Muscle of back (tissue), 11 donors: ENCODE data around the gene RDH13. TPM values are rescaled to one million over a fixed set of nuclear protein-coding genes. Genes with fewer than 3 reads are reported as not detected.

Experiments used
- DNase-seq, 3 donors: peaks; one replicate each; pipeline versions ENCODE4 v3.0.0 to v3.0.0-alpha.2; 2013
- polyA plus RNA-seq, 10 donors: library from polyadenylated mRNA; unstranded; fragments of 120-200 nt; gene quantifications; one replicate each; pipeline ENCODE4 v1.2.1, GENCODE V29; 2013; ENCODE audit not compliant: insufficient read length in 10 of 10

The RDH13 gene
- polyA plus RNA-seq, 10 donors = 8.4 to 14.9 (median 11.5) TPM

DNA sequence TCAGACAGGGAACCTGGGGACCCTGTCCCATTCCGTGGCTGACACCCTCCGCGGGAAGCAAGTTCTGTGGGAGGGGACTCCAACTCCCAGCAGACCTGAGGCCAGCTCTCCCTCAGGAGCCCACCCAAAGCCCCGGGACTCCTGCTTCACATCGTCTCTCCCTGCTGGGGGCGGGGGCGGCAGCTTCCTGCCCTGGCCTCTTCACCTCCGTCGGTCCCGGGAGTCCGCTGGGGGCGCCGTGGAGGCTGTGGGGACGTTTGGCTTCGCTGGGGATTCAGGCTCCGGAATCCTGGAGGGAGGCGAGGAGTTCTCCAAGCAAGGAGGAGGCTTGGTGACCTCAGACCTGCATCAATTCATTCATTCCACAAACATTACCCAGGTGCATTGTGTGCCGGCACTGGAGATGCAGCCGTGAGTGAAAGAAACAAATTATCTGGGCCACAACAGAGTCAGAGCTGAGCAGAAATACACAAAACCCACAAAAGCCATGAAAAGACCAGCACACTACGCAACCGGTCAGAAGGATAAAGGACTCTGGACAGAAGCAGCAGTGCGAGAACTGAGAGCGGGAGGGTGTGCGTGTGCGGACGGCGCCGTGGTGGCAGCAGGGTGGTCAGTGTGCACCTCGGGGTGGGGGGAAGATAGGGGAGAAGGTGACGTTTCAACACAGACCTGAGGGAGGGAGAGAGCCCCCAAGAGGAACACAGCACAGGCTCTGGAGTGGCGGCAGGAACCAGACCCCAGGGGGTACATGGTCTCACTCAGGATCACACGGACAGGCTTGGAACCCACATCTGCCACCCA is 31.7 kb upstream of the RDH13 start:
- DNase-seq = no peak

DNA sequence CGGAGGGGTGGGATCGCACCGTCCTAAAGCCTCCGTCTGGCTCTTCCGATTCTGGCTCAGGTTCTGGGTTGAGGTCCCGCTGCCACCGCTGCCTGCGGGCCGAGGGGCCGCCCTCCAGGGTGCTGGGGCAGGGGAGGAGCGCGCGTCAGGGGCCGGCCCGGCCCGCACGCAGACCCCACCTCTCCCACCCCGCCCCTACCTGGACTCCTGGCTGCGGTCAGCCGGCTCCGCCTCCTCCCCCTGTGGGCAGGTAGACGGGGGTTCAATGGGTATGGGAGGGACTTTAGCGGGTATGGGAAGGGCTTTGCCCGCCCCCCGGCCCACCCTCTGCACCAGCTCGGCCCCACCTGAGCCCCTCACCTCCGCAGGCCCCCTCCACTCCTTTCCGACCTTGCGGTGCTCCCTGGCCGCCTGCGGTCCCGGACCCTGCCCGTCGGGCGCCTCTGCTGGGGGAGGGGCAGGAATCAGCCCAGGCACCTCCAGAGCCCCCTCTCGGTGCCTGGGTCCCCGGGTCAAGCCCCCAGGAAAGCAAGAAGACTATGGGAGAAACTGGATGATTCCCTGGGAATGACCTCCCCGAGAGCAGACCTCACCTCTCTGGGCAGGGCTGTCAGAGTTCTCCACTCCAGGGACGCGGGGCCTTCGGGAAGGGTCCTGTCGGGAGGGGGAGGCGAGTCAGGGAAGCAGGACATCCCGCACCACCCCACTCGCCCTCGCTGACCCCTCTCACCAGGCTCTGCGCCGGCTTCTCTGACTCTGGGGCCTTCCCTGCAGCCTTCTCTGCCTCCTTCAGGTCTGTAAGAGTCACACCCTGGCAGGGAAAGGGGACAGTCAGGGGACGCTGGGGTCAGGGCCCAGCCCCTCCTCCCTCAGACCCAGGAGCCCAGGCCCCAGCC is 29.7 kb upstream of the RDH13 start:
- no peak for DNase-seq

DNA sequence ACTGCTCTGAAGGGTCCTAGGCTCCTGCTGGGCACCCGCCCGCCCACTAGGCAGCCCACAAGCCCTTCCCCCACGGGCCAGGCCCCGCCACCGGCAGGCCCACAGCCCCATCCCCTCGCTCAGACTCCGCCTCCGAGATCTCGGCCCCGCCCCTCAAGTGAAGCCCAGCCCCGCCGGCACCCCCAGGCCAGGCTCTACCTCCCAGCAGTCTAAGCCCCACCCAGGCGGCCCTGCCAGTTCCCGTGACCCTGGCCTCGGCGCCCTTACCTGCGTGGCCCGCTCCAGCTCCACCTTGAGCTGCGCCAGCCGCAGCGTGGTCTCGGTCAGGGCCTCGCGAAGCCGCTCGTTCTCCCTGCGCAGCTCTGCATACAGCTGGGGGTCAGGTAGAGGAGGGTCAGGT is 29.0 kb upstream of the RDH13 start:
- no peak for DNase-seq

DNA sequence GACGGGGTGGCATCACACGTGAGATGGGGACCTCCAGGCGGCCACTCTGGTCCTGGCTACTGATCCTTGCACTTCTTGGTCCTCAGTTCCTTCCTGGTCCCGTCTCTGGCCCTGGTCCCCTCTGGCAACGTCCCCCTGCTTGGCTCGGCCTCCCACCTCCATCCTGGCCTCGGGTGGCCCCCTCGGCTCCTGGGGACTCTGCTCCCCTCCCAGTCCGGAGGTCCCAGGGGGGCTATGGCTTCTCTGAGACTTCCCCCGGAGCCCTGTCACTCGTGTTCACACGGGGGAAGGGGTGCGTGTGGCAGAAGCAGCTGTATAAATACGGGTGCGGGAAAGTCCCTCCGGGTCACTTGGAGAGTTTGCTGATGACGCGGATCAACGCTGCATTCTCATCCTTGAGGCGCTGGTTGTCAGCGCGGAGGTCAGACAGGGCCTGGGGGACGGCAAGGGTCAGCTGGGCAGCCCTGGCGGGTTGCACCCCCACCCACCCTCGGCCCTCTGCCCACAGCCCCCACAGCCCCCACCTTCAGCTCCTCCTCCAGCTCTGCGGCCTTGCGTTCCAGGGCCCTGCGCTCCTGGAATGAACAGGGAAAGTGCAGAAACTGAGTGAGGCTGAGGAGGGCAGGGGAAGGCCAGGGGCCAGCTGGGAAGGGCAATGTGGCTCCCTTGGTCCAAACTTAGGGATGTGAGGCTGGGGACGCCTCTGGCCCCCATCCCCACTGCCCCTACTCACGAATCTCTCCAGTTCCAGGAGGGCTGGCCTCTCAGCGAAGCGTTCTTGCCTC is 28.4 kb upstream of the RDH13 start:
- DNase-seq = no peak

DNA sequence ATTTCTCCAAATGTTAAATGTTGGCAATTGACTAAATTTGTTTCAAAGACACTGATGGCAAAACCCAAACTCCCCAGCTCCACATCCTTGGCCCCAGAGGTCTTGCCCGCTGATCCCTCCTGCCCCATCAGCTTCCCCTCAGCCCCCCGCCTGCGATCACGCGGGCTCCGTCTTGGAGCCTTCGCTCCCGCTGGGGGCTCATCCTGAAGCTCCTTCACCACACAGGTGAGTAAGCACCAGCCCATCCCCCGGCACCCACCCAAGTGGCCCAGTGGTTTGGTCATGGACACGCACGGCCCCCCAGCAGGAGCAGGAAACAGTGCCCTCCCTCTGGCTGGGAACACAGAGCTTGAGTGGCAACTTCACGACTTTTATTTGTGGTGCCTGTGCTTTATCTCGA is 27.6 kb upstream of the RDH13 start:
- no peak for DNase-seq

DNA sequence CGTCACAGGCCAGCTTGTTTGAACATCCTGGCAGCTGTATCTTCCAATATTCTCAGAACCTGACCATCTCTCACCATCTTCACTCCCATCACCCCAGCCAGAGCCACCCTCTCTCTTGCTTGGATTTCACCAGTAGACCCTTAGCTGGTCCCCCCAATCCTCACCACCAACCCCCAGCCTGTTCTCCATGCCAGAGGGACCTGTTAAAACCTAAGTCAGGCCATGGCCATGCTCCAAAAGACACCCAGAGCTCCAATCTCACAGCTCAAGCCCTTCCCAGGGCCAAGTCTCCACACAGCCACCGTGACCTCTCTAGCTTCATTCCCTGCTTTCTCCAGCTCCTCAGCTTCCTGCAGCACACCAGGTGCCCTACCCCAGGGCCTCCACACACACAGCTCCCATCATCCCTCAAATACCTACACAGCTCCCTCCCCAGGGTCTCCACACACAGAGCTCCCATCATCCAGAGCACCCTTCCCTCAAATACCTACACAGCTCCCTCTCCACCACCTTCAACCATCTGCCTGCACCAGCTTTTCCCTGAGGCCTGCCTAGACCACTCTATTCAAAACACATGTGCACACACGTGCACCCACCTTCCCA is 26.5 kb upstream of the RDH13 start:
- no peak for DNase-seq

DNA sequence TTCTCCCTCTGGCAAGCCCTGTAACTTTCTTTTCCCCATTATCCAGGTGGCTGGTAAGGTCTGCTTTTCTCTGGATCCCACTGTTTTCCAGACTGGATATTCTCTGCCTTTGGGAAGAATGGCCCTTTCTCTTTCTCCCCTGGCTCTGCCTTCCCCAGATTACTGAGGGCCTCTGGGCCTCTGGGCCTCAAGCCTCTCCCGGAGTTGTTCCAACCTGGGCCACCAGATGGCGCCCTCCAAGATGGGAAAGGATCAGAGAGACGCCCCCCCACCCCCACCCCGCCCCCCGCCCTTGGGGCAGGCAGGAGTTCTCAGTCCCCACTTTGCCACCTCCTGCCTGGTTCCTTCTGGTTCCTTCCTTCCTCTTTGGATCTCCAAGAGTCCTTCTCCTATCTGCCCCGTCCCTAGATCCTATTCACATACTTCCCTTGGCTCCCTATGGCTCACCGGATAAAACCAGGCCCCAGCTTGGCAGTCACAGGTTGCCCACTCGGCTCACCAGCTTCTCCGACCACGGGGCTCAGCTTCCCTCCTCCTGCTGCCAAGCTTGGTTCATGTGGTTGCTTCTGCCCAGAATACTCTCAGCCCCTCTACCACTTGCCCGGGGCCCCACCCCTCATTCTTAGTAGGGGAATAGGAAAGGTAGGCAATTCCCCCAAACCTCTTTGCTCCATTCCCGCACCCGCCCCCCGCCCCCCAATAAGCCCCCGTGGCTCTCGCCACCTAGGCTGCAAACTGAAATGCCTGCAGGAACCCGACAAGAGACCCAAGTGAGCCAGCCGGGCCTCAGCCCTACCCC is 25.8 kb upstream of the RDH13 start:
- DNase-seq = peak; percentile 47 to 76 (median 62)

DNA sequence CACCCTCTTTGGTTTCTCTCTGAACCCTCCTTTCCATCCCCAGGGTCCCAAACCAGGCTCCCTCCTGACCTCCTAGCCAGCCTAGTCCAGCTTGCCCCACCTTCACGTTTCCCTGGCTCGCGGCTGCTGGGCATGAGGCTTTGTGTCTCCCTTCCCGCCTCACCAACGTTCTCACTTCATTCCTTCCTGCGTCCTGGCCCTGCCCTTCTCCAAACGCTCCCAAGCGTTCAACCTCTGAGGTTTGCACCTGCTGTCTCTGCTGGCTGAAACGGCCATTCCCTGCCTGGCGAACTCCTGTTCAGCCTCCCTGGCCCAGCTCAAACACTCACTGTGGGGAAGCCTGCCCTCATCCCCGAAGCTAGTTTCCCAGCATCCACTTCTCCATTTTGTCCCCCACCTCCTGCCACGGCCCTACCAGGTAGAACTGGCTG is 25.1 kb upstream of the RDH13 start:
- DNase-seq = peak in 1 of 3 donors; percentile 49

DNA sequence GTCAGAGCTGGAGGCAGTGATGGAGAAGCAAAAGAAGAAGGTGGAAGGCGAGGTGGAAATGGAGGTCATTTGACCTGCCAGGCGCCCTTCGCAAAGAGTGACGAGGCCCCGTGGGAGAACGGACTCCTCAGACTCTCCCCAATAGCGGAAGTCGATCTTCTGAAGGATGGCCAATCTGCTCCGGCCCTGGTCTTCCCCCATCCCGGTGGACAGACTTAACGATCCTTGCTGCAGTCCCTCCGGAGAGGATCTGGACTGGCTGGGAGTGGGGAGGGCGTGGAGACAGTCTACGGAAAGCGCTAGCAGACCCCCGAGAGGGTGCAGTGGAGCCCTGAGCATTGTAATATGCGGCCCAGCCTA is 24.6 kb upstream of the RDH13 start:
- DNase-seq = no peak

DNA sequence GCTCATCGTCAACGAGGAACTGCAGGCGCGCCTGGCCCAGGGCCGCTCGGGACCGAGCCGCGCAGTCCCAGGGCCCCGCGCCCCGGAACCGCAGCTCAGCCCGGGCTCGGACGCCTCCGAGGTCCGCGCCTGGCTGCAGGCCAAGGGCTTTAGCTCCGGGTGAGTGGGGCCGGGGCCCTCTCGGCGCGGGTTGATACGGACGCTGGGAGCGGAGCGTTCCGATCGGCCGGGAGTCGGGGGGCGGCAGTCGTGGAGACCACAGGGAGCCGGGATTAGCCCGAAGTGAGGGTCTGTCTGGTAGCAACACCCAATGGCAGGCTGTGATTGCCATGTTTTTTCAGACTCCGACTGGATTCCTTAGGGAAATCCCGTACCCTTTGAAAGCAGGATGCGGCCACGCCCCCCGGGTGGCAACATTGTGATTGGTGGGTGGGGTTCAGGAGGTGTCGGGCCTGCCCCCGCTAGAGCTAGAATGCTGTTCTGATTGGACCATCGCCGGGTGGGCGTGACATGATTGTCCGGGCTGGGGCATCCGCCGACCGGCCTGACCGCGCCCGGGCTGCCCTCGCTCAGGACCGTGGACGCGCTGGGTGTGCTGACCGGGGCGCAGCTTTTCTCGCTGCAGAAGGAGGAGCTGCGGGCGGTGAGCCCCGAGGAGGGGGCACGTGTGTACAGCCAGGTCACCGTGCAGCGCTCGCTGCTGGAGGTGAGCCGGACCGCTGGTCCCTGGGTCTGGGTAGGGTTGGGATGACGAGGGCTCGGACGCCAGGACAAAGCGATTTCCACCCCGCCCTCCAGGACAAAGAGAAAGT is 24.0 kb upstream of the RDH13 start:
- peak; percentile 80 to 90 (median 83) for DNase-seq

DNA sequence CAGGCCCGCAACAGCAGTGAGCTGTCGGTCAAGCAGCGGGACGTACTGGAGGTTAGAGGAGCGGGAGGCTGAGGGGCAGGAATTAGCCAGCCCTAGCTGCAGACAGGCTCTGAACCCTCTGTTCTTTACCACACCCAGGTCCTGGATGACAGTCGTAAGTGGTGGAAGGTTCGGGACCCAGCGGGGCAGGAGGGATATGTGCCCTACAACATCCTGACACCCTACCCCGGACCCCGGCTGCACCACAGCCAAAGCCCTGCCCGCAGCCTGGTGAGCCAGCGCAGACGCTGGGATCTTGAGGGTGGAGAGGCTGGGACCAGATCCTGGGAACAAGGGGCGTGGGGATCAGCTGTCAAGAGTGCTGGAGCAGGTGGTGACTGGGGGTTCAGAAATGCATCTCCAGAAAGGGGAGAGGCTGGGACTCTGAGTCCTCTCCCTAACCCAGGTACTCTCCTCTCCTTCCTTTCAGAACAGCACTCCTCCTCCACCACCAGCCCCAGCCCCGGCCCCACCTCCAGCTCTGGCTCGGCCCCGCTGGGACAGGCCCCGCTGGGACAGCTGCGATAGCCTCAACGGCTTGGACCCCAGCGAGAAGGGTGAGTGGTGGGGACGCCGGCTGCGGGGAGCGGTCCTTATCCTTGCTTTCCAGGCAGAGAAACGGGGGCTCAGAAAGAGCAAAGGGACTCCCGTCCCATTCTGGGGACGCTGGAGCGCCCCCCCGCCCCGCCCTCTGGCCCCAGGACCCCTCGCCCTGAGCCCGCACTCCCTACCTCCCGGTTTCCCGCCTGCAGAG is 23.2 kb upstream of the RDH13 start:
- DNase-seq = no peak

DNA sequence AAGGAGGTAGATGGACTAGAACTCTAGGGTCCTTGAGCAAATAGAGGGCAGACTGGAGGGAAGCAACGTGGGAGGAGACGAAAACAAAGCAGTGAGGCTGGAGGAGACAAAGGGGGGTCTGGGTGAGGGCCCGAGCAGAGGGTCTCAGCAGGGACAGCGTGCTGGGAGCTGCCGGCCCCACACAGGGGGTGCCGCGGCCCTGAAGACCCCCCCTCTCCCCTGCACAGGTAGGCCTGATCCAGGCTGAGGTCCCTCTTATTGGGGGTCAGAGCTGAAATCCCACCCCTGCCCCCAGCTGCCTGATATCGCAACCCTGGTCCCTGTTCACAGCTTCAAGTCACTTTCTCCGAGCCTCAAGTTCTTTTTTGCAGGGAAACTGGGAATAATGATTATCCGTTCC is 21.5 kb upstream of the RDH13 start:
- no peak for DNase-seq

DNA sequence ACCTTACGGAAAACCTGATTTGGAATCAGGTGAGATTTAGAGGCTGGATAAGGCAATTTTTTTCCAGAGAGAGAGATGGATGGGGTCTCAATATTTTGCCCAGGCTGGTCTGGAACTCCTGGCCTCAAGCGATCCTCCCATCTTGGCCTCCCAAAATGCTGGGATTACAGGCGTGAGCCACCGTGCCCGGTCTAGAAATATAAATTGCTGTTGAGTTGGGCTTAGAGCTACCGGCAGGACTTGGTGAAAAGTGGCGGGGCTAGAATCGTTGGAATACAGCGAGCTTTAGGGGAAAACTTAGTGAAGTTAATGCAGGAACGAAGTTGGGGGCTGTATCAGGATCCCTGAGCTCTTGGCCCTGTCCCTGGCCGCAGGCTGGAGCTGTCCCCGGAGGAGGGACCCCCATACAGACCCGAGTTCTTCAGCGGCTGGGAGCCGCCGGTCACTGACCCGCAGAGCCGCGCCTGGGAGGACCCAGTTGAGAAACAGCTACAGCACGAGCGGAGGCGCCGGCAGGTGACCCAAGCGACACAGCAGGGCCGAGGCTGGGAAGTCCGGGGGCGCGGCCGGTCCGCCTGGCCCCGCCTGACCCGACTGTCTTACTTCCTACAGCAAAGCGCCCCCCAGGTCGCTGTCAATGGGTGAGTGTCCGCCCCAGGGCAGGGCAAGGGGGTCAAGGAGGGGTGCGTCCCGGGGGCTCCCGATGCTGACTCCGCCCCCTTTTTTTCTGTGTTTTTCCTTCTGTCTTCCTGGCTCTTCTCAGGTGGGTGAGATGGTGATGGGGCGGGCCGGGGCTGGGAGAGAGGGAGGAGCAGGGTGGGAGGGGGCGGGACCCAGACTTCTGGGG is 20.3 kb upstream of the RDH13 start:
- DNase-seq = no peak

DNA sequence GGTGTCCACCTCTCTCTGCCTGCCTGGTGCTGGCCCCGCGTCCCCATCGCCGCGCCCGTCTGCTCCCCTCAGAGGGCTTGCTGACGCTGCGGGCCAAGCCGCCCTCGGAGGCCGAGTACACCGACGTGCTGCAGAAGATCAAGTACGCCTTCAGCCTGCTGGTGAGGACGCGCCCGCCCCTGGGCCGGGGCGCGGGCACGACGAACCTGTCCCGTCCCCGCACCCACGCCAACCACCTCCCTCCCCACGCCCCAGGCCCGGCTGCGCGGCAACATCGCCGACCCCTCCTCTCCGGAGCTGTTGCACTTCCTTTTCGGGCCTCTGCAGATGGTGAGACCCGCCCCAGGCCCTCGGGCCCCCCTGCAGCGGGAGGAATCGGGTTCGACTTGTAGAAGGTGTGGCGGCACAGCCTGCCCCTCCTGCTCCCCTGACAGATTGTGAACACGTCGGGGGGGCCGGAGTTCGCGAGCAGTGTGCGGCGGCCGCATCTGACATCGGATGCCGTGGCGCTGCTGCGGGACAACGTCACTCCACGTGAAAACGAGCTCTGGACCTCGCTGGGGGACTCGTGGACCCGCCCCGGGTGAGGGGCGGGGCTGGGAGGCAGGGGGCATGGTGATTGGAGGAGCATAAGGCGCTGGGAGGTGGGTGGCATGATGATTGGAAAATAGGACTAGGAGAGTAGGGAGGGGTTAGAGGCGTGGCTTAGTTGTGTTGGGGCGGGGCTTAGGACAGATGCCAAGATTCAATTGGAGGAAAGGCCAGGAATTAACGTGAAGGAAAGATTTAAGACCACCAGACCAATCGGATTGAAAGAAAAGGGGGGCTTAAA is 19.3 kb upstream of the RDH13 start:
- DNase-seq = peak in 1 of 3 donors; percentile 59

DNA sequence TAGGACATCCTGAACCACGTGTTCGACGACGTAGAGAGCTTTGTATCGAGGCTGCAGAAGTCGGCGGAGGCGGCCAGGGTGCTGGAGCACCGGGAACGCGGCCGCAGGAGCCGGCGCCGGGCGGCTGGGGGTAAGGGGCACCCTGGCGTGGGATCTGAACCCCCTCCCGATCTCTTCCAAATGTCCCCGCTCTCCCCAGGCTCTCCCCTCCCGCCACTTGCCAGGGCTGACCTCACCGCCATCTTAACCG is 18.7 kb upstream of the RDH13 start:
- no peak for DNase-seq

DNA sequence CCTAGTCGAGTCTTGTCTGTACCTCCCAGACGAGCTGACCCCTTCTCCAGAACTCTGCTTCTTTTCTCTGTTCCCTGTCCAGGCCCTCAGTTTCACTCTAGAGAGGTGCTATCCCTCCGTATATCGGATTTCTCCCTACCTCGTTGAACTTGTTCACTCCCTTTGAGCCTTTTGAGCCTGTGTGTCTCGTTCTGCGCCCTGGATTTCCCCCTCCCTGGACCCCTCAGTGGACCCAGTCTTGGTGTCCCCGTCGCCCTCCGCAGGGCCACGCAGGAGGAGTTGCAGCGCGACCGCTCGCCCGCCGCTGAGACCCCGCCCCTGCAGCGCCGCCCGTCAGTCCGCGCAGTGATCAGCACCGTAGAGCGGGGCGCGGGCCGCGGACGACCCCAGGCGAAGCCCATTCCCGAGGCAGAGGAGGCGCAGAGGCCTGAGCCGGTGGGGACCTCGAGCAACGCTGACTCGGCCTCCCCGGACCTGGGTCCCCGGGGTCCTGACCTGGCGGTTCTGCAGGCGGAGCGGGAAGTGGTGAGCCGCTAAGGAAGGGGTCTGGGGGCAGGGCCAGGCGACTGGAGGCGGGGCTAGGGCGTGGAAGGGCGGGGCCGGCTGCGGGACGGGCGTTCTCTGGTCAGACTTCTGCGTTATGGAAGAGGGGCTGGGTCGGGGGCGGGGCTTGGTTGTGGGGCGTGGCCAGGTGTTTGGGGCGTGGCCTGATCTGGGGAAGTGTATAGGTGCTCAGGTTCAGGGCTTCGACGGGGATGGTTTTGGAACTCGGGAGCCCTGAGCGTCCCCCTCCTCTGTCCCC is 18.2 kb upstream of the RDH13 start:
- peak in 1 of 3 donors; percentile 79 for DNase-seq
